GM18867 (cell line): ENCODE data around the gene YIPF3.
"Not testable (repeated sequence)": the region's sequence is repeated elsewhere in the genome, so short reads cannot be mapped to it uniquely, and the experiment has no call there.

ENCODE experiments used
- ATAC-seq: cut with Tn5 transposase; IDR thresholded peaks from one replicate; pipeline ENCODE4 v1.9.1; 2021; ENCODE audit warnings: mild to moderate bottlenecking, moderate library complexity; ENCODE audit not compliant: unreplicated experiment

YIPF3 gene

DNA sequence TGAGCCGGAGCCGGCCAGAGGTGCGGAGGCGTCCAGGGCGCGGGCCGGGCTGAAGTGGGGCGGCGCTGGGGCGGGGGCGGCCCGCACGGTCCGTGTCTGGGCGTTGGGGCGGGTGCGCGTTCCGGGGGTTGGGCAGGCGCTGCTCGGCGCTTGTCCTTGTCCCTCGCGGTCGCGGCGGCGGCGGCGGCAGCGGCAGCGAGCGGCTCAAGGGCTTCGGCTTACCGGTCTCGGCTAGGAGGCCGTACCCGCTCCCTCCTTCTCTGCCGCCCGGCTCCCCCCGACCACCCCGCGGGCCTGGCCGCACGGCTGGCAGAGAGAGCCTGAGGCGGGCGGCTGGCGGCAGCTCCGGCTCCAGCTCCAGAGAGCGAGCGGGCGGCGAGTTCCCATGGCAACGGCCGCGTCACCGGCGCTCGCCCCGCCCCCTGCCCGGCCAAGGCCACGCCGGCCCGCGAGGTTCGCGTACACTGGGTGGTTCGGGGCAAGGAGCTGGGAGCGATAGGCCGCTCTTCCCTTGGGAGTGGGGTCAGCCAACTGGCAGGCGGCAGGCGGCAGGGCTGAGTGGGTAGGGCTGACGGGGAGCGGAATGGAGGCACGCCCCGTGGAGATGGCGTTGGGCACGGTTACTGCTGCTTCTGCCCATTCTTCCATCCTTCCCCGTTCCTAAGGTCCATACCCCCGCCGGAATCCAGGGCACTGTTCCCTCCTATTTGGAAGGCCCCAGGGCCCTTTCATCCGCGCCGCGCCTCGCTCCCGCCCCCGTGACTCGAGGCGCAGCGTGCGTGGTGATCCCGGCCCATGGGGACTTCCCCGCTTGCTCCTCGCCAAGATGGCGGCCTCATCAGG, 6.5 kb downstream of the YIPF3 start, which contains the start of gene LRRC73:
Gene LRRC73, minus strand, starts transcription at position 363 of the 843 bp plus-strand sequence. CDS start 561 bp downstream, outside the sequence.
- ATAC-seq, result peak; percentile 53

- ATAC-seq, result no peak
Measured at GRCh38 chr6:43509142-43509983, 7.4 kb downstream of the YIPF3 start.

GRCh38 chr6:43508481-43509141, 8.1 kb downstream of the YIPF3 start:
- ATAC-seq, result no peak

- no peak for ATAC-seq
Measured at GRCh38 chr6:43506667-43507471, 9.9 kb downstream of the YIPF3 start.

GRCh38 chr6:43506171-43506570, 10.6 kb downstream of the YIPF3 start:
- no peak for ATAC-seq

DNA sequence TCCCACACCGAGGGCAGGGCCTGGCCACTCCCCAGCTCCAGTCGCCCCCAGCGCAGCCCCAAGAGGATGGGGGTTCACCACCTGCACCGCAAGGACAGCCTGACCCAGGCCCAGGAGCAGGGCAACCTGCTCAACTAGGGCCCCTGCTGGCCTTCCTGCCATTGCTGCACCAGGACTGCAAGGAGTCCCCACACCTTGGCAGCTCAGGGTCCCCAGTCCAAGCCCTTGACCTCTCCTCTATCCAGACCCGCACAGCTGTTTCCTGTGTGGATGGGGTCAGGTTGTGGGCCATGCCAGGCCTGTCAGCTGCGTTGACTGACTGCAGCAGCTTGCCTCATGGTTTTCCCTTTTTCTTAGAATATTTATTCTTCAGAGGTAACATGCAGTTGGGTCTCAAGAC, 11.0 kb downstream of the YIPF3 start:
- ATAC-seq, result no peak

- no peak for ATAC-seq
Measured at GRCh38 chr6:43504756-43505593, 11.8 kb downstream of the YIPF3 start.

- ATAC-seq, result no peak
Measured at GRCh38 chr6:43503443-43503842, 13.3 kb downstream of the YIPF3 start.

DNA sequence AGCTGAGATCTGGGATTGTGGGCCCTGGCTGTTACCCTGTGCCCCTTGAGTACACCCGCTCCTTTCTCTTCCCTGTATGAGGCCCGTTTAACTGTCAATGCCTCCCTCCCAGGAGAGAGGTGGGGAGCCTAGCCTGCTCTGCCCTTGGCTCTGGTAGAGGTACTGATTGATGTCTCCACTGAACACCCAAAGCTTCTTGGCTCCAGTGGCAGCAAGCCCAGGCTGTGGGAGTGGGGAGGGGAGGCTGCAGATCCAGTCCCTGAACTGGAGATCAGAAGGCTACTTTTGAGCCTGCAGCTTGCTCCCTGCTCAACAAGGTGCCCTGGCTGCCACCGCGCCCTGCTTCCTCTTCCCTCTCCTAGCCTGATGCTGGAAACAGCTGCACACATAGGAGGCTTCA, 14.1 kb downstream of the YIPF3 start:
- ATAC-seq, result no peak

GRCh38 chr6:43500921-43501320, 15.8 kb downstream of the YIPF3 start:
- ATAC-seq, result no peak

DNA sequence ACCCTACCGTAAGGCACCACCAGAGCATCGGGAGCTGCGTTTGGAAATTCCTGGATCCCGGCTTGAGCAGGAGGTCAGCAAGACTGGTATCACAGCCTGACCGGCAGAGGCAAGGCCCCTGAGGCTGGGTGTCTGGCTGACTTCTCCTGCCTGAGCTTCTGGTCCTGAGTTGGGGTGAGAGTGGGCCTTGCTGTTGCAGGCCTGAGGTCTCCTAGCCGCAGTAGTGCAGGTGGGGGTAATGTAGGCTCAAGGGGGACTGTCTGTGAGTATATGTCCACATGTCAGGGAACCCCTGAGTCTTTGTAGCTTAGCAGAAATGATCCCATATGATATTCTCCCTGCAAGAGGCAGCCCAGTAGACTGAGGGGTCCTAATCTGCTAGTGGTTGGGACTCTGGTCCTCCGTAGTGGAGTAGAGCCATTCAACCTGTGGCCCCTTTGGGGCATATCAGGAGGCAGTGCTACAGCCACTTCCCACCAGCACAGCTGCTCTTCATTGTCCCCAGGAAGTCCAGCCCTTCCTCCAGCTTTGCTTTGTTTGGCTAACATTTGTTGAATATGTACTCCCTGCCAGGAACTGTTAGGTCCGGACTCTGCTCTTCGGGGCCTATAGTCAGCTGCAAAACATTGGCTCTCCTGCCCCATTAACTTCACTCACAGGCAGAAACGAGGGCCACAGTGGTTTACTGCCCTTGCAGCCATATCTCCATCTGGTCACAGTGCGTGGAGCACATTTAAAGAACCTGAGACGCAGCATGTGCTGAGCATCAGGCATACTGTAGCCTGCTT, 17.5 kb downstream of the YIPF3 start:
- no peak for ATAC-seq

DNA sequence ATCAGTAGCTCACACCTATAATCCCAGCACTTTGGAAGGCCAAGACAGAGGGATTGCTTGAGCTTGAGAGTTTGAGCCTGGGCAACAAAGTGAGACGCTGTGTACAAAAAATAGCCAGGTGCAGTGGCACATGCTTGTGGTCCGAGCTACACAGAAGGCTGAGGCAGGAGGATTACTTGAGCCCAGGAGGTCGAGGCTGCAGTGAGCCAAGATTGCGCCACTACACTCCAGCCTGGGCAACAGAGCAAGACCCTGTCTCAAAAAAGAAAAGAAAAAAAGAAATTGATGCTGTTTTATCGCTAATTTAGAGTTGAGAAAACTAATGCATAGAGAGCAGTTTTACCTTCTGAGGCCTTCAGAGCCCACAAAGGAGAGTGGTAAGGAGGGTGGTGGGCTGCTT, 18.4 kb downstream of the YIPF3 start:
- ATAC-seq, result not testable (repeated sequence)

DNA sequence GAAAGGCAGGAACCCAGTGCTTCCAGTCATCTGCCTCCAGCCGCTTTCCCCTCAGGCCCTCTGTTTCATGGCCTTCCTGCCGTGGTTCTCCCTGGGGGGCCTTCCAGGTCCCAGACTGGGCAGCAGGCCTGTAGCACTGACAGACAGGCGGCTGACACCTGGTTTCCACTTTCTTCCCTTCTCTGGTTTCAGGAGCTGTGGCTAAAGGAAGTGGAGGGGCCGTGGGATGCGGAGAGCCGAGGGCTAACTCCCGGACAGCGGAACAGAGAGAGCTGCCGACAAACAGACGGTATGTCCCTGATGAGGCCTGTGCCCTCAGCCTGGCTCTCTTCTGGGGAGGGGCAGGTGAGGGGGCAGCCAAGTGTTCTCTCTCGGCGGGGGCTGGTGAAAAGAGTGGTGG, 19.0 kb downstream of the YIPF3 start:
- ATAC-seq, result no peak

- no peak for ATAC-seq
Measured at GRCh38 chr6:43497129-43497396, 19.7 kb downstream of the YIPF3 start.

DNA sequence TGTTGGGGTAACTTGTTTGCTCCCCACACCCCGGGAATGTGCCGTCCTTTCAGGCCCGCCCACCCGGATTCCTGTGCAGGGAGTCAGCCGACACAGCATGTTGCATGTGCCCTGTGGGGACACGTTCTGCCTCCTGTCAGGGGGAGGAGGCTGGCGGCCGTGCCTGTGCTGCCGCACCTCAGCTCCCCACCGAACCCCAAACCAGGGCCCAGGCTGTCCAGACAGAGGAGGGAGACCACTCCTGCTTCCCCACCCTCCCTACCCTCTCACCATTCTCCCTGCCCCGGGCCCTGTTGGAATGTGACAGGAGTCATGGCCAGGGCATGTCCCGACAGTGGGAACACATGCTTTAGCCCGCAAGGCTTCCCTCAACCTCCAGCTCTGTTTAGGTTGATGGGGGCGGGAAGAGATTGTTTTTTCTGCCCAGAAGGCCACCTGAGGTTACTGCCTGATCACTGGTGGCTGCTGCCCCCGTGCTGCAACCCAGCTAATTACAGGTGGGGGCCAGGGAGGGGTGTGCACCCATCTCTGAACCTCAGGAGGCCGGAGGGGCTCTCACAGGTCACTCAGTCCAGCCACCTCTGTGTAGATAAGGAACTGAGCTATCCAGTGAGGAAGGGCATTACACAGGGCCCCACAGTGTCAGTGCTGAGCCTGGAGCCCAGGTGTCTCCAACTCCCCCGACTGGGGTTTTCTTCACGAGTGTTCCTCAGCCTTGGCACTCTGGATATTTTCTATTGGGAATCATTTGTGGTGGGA, 20.2 kb downstream of the YIPF3 start:
- ATAC-seq, result no peak

DNA sequence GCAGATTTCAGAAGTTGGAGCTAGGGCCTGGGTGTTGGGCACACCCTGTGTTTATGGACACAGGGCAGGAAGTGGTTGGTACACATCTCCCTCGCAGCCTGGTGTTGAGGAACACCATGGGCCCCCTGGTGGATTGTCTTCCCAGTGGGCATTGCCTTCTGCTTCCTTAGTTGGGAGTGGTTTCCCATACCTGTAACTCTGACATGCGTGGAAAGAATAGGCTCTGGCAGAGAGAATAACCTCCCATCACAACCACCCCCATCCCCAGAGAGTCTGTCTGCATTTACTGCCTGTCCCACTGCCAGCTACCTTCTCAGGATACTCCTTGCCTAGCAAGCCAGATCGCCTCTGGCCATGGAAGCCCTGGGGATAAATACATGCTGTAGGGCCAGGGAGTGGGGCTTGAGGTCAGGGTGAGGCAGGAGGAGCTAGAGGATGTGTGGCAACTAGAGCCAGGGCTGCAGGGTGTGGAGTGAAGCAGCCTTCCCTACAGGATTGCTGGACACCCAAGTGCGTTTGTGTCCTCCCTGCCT, 21.3 kb downstream of the YIPF3 start:
- no peak for ATAC-seq

- no peak for ATAC-seq
Measured at GRCh38 chr6:43494766-43495165, 22.0 kb downstream of the YIPF3 start.

DNA sequence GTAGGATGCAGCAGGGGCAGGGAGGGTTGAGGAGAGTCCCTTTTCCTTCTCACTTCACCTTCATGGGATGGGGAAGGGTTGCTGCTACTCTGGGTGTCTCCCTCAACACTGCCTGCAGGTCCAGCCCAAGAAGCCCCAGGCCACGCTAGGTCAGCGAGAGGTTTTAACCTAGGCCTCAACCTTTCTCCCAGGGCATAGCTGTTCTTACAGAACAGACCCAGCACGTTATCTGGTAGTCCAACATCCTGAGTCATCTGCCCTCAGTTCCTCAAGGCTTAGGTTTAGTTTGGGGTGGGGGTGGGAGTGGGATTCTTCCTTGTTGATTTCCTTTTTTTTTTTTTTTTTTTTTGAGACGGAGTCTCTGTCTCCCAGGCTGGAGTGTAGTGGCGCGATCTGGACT, 22.4 kb downstream of the YIPF3 start:
- ATAC-seq, result no peak
